HEK293 (cell line): ENCODE measurements around the gene ZNF764.

Experiments
- AEBP2 ChIP-seq: fragments of 450-650 bp; formaldehyde crosslinking; IDR thresholded peaks from 2 replicates; pipeline ENCODE4 v1.5.1; 2016; ENCODE audit warnings: missing biosample characterization, missing genetic modification characterization, borderline replicate concordance
- EGR2 ChIP-seq: fragments of 450-650 bp; formaldehyde crosslinking; IDR thresholded peaks from 2 replicates; pipeline ENCODE4 v1.5.1; 2016; ENCODE audit warnings: low read depth, missing biosample characterization, missing genetic modification characterization
- KLF16 ChIP-seq: fragments of 450-650 bp; formaldehyde crosslinking; IDR thresholded peaks from 2 replicates; pipeline ENCODE4 v1.5.1; 2017; ENCODE audit warnings: missing biosample characterization, missing genetic modification characterization
- KLF8 ChIP-seq: fragments of 450-650 bp; formaldehyde crosslinking; IDR thresholded peaks from 2 replicates; pipeline ENCODE4 v1.5.1; 2016; ENCODE audit warnings: missing biosample characterization, missing genetic modification characterization
- OVOL3 ChIP-seq: fragments of 450-650 bp; formaldehyde crosslinking; IDR thresholded peaks from 2 replicates; pipeline ENCODE4 v1.5.1; 2016; ENCODE audit warnings: missing biosample characterization, missing genetic modification characterization
- PRDM10 ChIP-seq: fragments of 450-650 bp; formaldehyde crosslinking; IDR thresholded peaks from 2 replicates; pipeline ENCODE4 v1.5.1; 2016; ENCODE audit warnings: missing biosample characterization, missing genetic modification characterization
- WT1 ChIP-seq: fragments of 450-650 bp; formaldehyde crosslinking; IDR thresholded peaks from 2 replicates; pipeline ENCODE4 v1.5.1; 2016; ENCODE audit warnings: missing biosample characterization, missing genetic modification characterization
- YY1 ChIP-seq: fragments of 450-650 bp; formaldehyde crosslinking; IDR thresholded peaks from 2 replicates; pipeline ENCODE4 v1.5.1; 2018; ENCODE audit warnings: missing biosample characterization, missing genetic modification characterization
- YY2 ChIP-seq: fragments of 450-650 bp; formaldehyde crosslinking; IDR thresholded peaks from 2 replicates; pipeline ENCODE4 v1.5.1; 2016; ENCODE audit warnings: missing biosample characterization, missing genetic modification characterization
- ZBTB7A ChIP-seq: fragments of 450-650 bp; formaldehyde crosslinking; IDR thresholded peaks from 2 replicates; pipeline ENCODE4 v1.5.1; 2016; ENCODE audit warnings: low read depth, missing biosample characterization, missing genetic modification characterization
- ZFP37 ChIP-seq: fragments of 450-650 bp; formaldehyde crosslinking; IDR thresholded peaks from 2 replicates; pipeline ENCODE4 v1.5.1; 2016; ENCODE audit warnings: missing biosample characterization, missing genetic modification characterization
- ZNF112 ChIP-seq: fragments of 450-650 bp; formaldehyde crosslinking; IDR thresholded peaks from 2 replicates; pipeline ENCODE4 v1.5.0; 2017; ENCODE audit warnings: missing biosample characterization, missing genetic modification characterization
- ZNF121 ChIP-seq: fragments of 450-650 bp; formaldehyde crosslinking; IDR thresholded peaks from 2 replicates; pipeline ENCODE4 v1.5.1; 2016; ENCODE audit warnings: missing biosample characterization, missing genetic modification characterization
- ZNF146 ChIP-seq: fragments of 450-650 bp; formaldehyde crosslinking; IDR thresholded peaks from 2 replicates; pipeline ENCODE4 v1.5.1; 2016; ENCODE audit warnings: missing biosample characterization, missing genetic modification characterization
- ZNF221 ChIP-seq: fragments of 450-650 bp; formaldehyde crosslinking; IDR thresholded peaks from 2 replicates; pipeline ENCODE4 v1.5.1; 2017; ENCODE audit warnings: missing biosample characterization, missing genetic modification characterization, borderline replicate concordance
- ZNF311 ChIP-seq: fragments of 450-650 bp; formaldehyde crosslinking; IDR thresholded peaks from 2 replicates; pipeline ENCODE4 v1.5.1; 2017; ENCODE audit warnings: missing biosample characterization, missing genetic modification characterization, borderline replicate concordance
- ZNF398 ChIP-seq: fragments of 450-650 bp; formaldehyde crosslinking; IDR thresholded peaks from 2 replicates; pipeline ENCODE4 v1.5.1; 2017; ENCODE audit warnings: missing biosample characterization, missing genetic modification characterization
- ZNF501 ChIP-seq: fragments of 450-650 bp; formaldehyde crosslinking; IDR thresholded peaks from 2 replicates; pipeline ENCODE4 v1.5.1; 2016; ENCODE audit warnings: missing biosample characterization, missing genetic modification characterization
- ZNF654 ChIP-seq: fragments of 450-650 bp; formaldehyde crosslinking; IDR thresholded peaks from 2 replicates; pipeline ENCODE4 v1.5.1; 2016; ENCODE audit warnings: low read depth, missing biosample characterization, missing genetic modification characterization
- ZSCAN16 ChIP-seq: fragments of 450-650 bp; formaldehyde crosslinking; IDR thresholded peaks from 2 replicates; pipeline ENCODE4 v1.5.1; 2016; ENCODE audit warnings: missing biosample characterization, missing genetic modification characterization
- ZSCAN5A ChIP-seq: fragments of 450-650 bp; formaldehyde crosslinking; IDR thresholded peaks from 2 replicates; pipeline ENCODE4 v1.5.1; 2016; ENCODE audit warnings: missing biosample characterization, missing genetic modification characterization
- TF ChIP-seq, protein P1 (sequence below): fragments of 450-650 bp; formaldehyde crosslinking; IDR thresholded peaks from 2 replicates; pipeline ENCODE4 v1.5.1; 2016; ENCODE audit warnings: missing biosample characterization, missing genetic modification characterization
- TF ChIP-seq, protein P2 (sequence below): fragments of 450-650 bp; formaldehyde crosslinking; IDR thresholded peaks from 2 replicates; pipeline ENCODE4 v1.5.1; 2016; ENCODE audit warnings: missing biosample characterization, missing genetic modification characterization

Gene ZNF764

GRCh38 chr16:30541502-30542329, 16.5 kb downstream of the ZNF764 start (continued):
- TF ChIP-seq ZNF654: no peak
- no peak for TF ChIP-seq ZNF221 (tag by site-specific recombination)
- no peak for TF ChIP-seq YY1 (tag by site-specific recombination)
- TF ChIP-seq YY2: no peak
- no peak for TF ChIP-seq ZNF311 (tag by site-specific recombination)
- TF ChIP-seq PRDM10 (tag by site-specific recombination): peak; percentile 81
- TF ChIP-seq EGR2 (tag by site-specific recombination): peak; percentile 78
- TF ChIP-seq ZNF398 (tag by site-specific recombination): 0 out of 2 replicates have a peak, but pooled peaks have one; percentile 30
- no peak for TF ChIP-seq ZNF501
- no peak for TF ChIP-seq ZBTB7A (tag by site-specific recombination)
- TF ChIP-seq AEBP2 (tag by site-specific recombination): no peak
- TF ChIP-seq, protein P1, sequence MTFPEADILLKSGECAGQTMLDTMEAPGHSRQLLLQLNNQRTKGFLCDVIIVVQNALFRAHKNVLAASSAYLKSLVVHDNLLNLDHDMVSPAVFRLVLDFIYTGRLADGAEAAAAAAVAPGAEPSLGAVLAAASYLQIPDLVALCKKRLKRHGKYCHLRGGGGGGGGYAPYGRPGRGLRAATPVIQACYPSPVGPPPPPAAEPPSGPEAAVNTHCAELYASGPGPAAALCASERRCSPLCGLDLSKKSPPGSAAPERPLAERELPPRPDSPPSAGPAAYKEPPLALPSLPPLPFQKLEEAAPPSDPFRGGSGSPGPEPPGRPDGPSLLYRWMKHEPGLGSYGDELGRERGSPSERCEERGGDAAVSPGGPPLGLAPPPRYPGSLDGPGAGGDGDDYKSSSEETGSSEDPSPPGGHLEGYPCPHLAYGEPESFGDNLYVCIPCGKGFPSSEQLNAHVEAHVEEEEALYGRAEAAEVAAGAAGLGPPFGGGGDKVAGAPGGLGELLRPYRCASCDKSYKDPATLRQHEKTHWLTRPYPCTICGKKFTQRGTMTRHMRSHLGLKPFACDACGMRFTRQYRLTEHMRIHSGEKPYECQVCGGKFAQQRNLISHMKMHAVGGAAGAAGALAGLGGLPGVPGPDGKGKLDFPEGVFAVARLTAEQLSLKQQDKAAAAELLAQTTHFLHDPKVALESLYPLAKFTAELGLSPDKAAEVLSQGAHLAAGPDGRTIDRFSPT: no peak
- TF ChIP-seq ZNF146 (tag by site-specific recombination): no peak
- no peak for TF ChIP-seq KLF16
- TF ChIP-seq ZNF112 (tag by site-specific recombination): no peak
- TF ChIP-seq KLF8: no peak
- TF ChIP-seq, protein P2, sequence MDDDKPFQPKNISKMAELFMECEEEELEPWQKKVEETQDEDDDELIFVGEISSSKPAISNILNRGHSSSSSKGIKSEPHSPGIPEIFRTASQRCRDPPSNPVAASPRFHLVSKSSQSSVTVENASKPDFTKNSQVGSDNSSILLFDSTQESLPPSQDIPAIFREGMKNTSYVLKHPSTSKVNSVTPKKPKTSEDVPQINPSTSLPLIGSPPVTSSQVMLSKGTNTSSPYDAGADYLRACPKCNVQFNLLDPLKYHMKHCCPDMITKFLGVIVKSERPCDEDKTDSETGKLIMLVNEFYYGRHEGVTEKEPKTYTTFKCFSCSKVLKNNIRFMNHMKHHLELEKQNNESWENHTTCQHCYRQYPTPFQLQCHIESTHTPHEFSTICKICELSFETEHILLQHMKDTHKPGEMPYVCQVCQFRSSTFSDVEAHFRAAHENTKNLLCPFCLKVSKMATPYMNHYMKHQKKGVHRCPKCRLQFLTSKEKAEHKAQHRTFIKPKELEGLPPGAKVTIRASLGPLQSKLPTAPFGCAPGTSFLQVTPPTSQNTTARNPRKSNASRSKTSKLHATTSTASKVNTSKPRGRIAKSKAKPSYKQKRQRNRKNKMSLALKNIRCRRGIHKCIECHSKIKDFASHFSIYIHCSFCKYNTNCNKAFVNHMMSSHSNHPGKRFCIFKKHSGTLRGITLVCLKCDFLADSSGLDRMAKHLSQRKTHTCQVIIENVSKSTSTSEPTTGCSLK (tag by site-specific recombination): no peak
- TF ChIP-seq OVOL3: no peak
- TF ChIP-seq WT1 (tag by site-specific recombination): peak; percentile 63; the same call in 1 of the 2 replicates
- no peak for TF ChIP-seq ZSCAN16 (tag by site-specific recombination)
- no peak for TF ChIP-seq ZNF121 (tag by site-specific recombination)
- TF ChIP-seq ZSCAN5A: no peak
- TF ChIP-seq ZFP37 (tag by site-specific recombination): no peak
